B cell (primary cell): ENCODE data around the gene NUP214. TPM values are rescaled to one million over a fixed set of nuclear protein-coding genes. Genes with fewer than 3 reads are reported as not detected.

Experiments used
- ATAC-seq: fragments of 200-7000 bp; cut with Tn5 transposase; one replicate; pipeline ENCODE4 v1.10.0; 2021; ENCODE audit warnings: low read depth, mild to moderate bottlenecking, moderate number of reproducible peaks, moderate library complexity
- CTCF ChIA-PET: fragments of 350-600 bp; sonication (Branson Sonifier 250); formaldehyde crosslinking; loops from one replicate; lab custom pipeline; 2021; ENCODE audit warnings: antibody characterized with exemption, inconsistent platforms; lab: Charles Lee
- POLR2A ChIA-PET: fragments of 350-600 bp; sonication (Branson Sonifier 250); formaldehyde crosslinking; loops from one replicate; lab custom pipeline; 2021; ENCODE audit warnings: antibody characterized with exemption; lab: Charles Lee
- DNase-seq: peaks from one replicate; pipeline ENCODE4 v3.0.0; 2013
- H2AFZ ChIP-seq: 2 replicates; pipeline ENCODE4 v1.6.1; 2012; ENCODE audit warnings: mild to moderate bottlenecking, low read depth, low read length; ENCODE audit not compliant: insufficient read depth, poor library complexity, severe bottlenecking
- H3K27ac ChIP-seq, 2 donors: 1 replicate in 1 of 2; 2 replicates in 1 of 2; pipeline ENCODE4 v1.5.1; 2012 to 2013; ENCODE audit warnings: low read length in 2 of 2, mild to moderate bottlenecking in 2 of 2, moderate library complexity in 1 of 2
- H3K27me3 ChIP-seq, 4 experiments: fragments of 200-600 bp in 1 of 4; sonication (generic) in 1 of 4; replicated peaks in 1 of 4; 1 replicate in 2 of 4; 2 replicates in 2 of 4; pipeline versions ENCODE4 v1.6.1 to v1.7.0; 2013 to 2016; ENCODE audit warnings: low read length in 3 of 4, mild to moderate bottlenecking in 2 of 4, mixed read lengths in 1 of 4, moderate library complexity in 1 of 4; ENCODE audit not compliant: insufficient read depth in 4 of 4, control insufficient read depth in 3 of 4; ENCODE audit errors: control extremely low read depth in 1 of 4
- H3K36me3 ChIP-seq, 2 experiments: replicated peaks in 1 of 2; 1 replicate in 1 of 2; 2 replicates in 1 of 2; pipeline versions ENCODE4 v1.6.1 to v1.7.1; 2013; ENCODE audit warnings: low read length in 1 of 2; ENCODE audit not compliant: insufficient read depth in 2 of 2, control insufficient read depth in 1 of 2; ENCODE audit errors: control extremely low read depth in 1 of 2, extremely low read depth in 1 of 2
- H3K4me1 ChIP-seq, 2 donors: fragments of 200-600 bp in 1 of 2; sonication (generic) in 1 of 2; 1 replicate in 1 of 2; 2 replicates in 1 of 2; pipeline versions ENCODE4 v1.5.1 to v1.6.1; 2013 to 2017; ENCODE audit warnings: low read length in 2 of 2; ENCODE audit not compliant: control insufficient read depth in 2 of 2, insufficient read depth in 2 of 2
- H3K4me2 ChIP-seq: replicated peaks from 2 replicates; pipeline ENCODE3; 2012; ENCODE audit warnings: mild to moderate bottlenecking, low read depth, low read length; ENCODE audit not compliant: poor library complexity, severe bottlenecking
- H3K4me3 ChIP-seq, 5 experiments: fragments of 200-600 bp in 1 of 5; sonication (generic) in 1 of 5; 1 replicate in 3 of 5; 2 replicates in 2 of 5; pipeline versions ENCODE4 v1.5.1 to v1.7.0; 2011 to 2016; ENCODE audit warnings: low read length in 4 of 5, mild to moderate bottlenecking in 4 of 5, low read depth in 2 of 5, control low read depth in 1 of 5, moderate library complexity in 1 of 5; ENCODE audit not compliant: insufficient read depth in 1 of 5; ENCODE audit errors: control extremely low read depth in 1 of 5, extremely low read depth in 1 of 5
- H3K79me2 ChIP-seq: fragments of 200-600 bp; sonication (generic); one replicate; pipeline ENCODE4 v1.6.0; 2016; ENCODE audit warnings: low read length; ENCODE audit not compliant: control insufficient read depth, insufficient read depth
- H3K9ac ChIP-seq: fragments of 200-600 bp; sonication (generic); 2 replicates; pipeline ENCODE4 v1.6.1; 2017; ENCODE audit warnings: mild to moderate bottlenecking, low read length, moderate library complexity
- H3K9me3 ChIP-seq, 3 donors: one replicate each; pipeline versions ENCODE4 v1.6.1 to v1.7.1; 2013; ENCODE audit warnings: low read length in 2 of 3; ENCODE audit not compliant: control insufficient read depth in 2 of 3, insufficient read depth in 1 of 3; ENCODE audit errors: control extremely low read depth in 1 of 3
- H4K20me1 ChIP-seq: 2 replicates; pipeline ENCODE4 v1.6.0; 2012; ENCODE audit warnings: mild to moderate bottlenecking, low read length; ENCODE audit not compliant: insufficient read depth, control insufficient read depth, poor library complexity, severe bottlenecking
- H3K27ac Mint-ChIP-seq: one replicate; pipeline ENCODE4 v1.8.0; 2021; ENCODE audit warnings: mixed read lengths
- H3K27me3 Mint-ChIP-seq: one replicate; pipeline ENCODE4 v1.8.0; 2021; ENCODE audit warnings: mixed read lengths
- H3K4me1 Mint-ChIP-seq: one replicate; pipeline ENCODE4 v1.8.0; 2021; ENCODE audit warnings: mixed read lengths
- H3K4me3 Mint-ChIP-seq: one replicate; pipeline ENCODE4 v1.8.0; 2021; ENCODE audit warnings: mixed read lengths
- H3K9me3 Mint-ChIP-seq: one replicate; pipeline ENCODE4 v1.8.0; 2022; ENCODE audit warnings: mixed read lengths; ENCODE audit not compliant: insufficient read depth
- EZH2 ChIP-seq: IDR thresholded peaks from 2 replicates; pipeline ENCODE4 v1.6.1; 2012; ENCODE audit warnings: borderline replicate concordance, low read depth, mild to moderate bottlenecking, moderate library complexity, low read length; ENCODE audit not compliant: insufficient read depth, poor library complexity, severe bottlenecking
- WGBS: methylation state at CpG from one replicate; pipeline ENCODE4 v1.1.5; 2013; ENCODE audit warnings: missing lambda C conversion rate; ENCODE audit not compliant: insufficient coverage; 5-methylcytosine and 5-hydroxymethylcytosine counted together
- intact Hi-C: fragments of 100-400 bp; cut with micrococcal nuclease; formaldehyde crosslinking; loops from one replicate; pipeline ENCODE4 v1.10.0; 2022
- polyA minus RNA-seq: library from RNA; depleted of rRNA, polyadenylated mRNA; stranded (reverse); fragments of >200 nt; gene quantifications from 2 replicates; pipeline ENCODE4 v1.2.3, GENCODE V29; 2012
- polyA plus RNA-seq: library from polyadenylated mRNA; depleted of rRNA; stranded (reverse); fragments of >200 nt; gene quantifications from 2 replicates; pipeline ENCODE4 v1.2.3, GENCODE V29; 2012
- total RNA-seq, 2 donors: library from RNA; stranded (reverse); fragments of 120-200 nt in 1 of 2; gene quantifications; 1 replicate in 1 of 2; 2 replicates in 1 of 2; pipeline versions ENCODE4 v1.2.3 to v1.2.4, GENCODE V29; 2013 to 2022
- TF ChIP-seq, protein P1 (sequence below): fragments of 200-600 bp; IDR thresholded peaks from one replicate; pipeline ENCODE4 v1.8.0; 2022; ENCODE audit warnings: antibody characterized with exemption, mild to moderate bottlenecking

Gene NUP214
- 94.6 and 103 TPM in 2 replicates for total RNA-seq
- 20.9 TPM for total RNA-seq (2013)
- polyA plus RNA-seq: 19.0 and 25.4 TPM in 2 replicates
- 32.2 and 63.6 TPM in 2 replicates for polyA minus RNA-seq

DNA sequence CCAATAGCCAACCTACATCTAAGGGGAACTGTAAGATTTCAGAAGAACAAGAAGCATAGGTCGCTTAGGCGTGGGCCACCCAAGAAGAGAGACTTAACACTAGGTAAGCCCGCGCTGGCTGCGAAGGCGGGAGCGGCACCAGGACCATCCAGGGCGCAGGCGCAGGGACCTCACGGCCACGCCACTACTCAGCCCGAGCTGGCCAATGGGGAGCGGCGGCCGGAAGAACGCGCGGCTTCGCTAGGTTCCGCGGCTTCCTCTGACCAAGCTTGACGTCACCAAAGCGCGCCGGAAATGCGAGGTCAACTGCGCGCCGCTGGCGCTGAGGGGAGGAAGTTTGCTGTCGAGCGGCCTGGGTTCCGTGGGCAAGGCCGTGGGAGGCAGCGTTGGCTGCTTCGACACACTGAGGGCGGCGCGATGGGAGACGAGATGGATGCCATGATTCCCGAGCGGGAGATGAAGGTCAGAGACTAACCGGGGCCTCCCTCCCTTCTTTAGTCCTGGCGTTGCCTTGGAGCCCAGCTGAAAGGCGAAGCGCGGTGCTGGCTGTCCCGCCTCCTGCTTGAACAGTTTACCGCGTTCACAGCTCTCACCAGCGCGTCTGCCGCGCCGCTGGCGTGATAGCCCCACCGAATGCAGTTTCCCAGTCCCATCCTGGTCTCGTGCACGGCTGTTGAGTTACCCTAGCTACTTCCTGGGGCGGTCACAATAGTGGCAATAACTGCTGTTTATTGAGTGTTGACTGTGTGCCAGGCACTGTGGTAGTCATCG is at the start of gene NUP214:
TSS of gene NUP214 (plus strand) at position 299 of the 771 bp plus-strand sequence. CDS start at position 418, 119 bp downstream.
- intact Hi-C loops: loop anchor here (1.0 to 5.0 kb wide), 3 partner anchors 153 to 1288 kb away; partner anchors contain the start of genes C9orf78 and USP20
- POLR2A ChIA-PET: interaction anchor here (1.3 to 1.5 kb wide), 3 partner anchors 112 to 1544 kb away, joined by 3 to 5 read pairs (median 3); partner anchors contain the start of gene DDX31
- peak within 1 kb of the TSS; percentile 99 for H3K4me3 Mint-ChIP-seq
- H3K9me3 Mint-ChIP-seq: no peaks in the 10 kb centered on the region
- H4K20me1 ChIP-seq: no peaks in the 10 kb centered on the region
- CTCF ChIA-PET: interaction anchor here (1.1 kb wide), 1 partner anchor 79 kb away, joined by 3 read pairs; no protein-coding TSS in a partner anchor
- peak within 1 kb of the TSS; percentile 100 for H3K27ac Mint-ChIP-seq
- peak; percentile 99 for ATAC-seq
- H3K79me2 ChIP-seq: peaks cover 23% of the 10 kb centered on the region
- H2AFZ ChIP-seq: peak within 1 kb of the TSS; percentile 97
- H3K4me1 Mint-ChIP-seq: peaks cover 27% of the 10 kb centered on the region
- no peaks in the 10 kb centered on the region for H3K27me3 ChIP-seq
- DNase-seq: peak; percentile 99
- H3K36me3 ChIP-seq: peaks cover 3 to 26% of the 10 kb centered on the region in 2 experiments
- WGBS: under 1% methylated on average over 56 of the region's 61 CpGs
- TF ChIP-seq EZH2: no peak
- TF ChIP-seq, protein P1, sequence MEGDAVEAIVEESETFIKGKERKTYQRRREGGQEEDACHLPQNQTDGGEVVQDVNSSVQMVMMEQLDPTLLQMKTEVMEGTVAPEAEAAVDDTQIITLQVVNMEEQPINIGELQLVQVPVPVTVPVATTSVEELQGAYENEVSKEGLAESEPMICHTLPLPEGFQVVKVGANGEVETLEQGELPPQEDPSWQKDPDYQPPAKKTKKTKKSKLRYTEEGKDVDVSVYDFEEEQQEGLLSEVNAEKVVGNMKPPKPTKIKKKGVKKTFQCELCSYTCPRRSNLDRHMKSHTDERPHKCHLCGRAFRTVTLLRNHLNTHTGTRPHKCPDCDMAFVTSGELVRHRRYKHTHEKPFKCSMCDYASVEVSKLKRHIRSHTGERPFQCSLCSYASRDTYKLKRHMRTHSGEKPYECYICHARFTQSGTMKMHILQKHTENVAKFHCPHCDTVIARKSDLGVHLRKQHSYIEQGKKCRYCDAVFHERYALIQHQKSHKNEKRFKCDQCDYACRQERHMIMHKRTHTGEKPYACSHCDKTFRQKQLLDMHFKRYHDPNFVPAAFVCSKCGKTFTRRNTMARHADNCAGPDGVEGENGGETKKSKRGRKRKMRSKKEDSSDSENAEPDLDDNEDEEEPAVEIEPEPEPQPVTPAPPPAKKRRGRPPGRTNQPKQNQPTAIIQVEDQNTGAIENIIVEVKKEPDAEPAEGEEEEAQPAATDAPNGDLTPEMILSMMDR: no peak
- peak within 1 kb of the TSS; percentile 83 for H3K9ac ChIP-seq
- H3K9me3 ChIP-seq: no peaks in the 10 kb centered on the region
- peaks cover 3% of the 10 kb centered on the region for H3K27me3 Mint-ChIP-seq
- H3K27ac ChIP-seq: peak within 1 kb of the TSS; percentile 73 to 88
- peaks cover 14 to 17% of the 10 kb centered on the region in 2 donors for H3K4me1 ChIP-seq
- H3K4me2 ChIP-seq: peak within 1 kb of the TSS; percentile 97
- H3K4me3 ChIP-seq: peak within 1 kb of the TSS; percentile 76 to 89 (median 86)
